GM18517 (cell line): Measurements from ENCODE around the gene ATP10A.

ENCODE experiments used
- ATAC-seq: cut with Tn5 transposase; IDR thresholded peaks from one replicate; pipeline ENCODE4 v1.9.1; 2021; ENCODE audit warnings: mild to moderate bottlenecking, moderate library complexity; ENCODE audit not compliant: unreplicated experiment

The ATP10A gene

DNA sequence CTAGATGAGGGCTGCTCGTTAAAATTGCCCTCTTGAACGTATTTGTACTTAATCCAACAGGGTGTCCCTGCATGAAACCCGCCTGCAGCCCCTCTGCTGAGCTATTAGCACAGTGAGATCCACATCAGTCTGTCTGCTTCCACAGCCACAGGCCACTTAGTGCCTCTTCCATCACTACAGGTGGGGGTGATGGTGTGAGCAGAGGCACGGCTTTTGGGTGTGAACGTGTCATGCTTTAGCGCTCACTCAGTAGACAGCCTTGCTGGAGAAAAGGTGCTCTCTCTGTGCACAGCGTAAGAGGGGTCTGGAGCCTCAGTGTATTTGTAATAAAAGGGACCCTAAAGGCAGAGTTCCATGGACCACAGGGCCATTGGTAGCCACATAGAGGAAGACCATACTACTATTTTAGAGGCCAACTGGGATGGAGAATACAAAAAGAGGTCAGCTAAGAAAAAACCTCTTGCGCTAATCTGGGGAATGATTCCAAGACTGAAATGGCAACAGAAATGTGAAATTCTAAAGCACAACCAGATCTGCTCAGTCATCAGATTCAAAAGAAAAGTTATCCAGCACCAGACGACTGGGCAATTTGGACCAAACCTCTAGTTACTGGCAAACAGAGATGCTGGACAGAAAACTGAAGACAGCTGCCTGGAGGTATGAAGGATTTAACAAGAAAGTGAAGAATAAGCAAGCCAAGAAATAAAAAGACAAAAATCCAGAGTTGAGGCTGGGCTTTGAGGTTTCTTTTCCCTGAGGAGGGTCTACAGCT, 120.2 kb downstream of the ATP10A start:
- ATAC-seq = no peak

DNA sequence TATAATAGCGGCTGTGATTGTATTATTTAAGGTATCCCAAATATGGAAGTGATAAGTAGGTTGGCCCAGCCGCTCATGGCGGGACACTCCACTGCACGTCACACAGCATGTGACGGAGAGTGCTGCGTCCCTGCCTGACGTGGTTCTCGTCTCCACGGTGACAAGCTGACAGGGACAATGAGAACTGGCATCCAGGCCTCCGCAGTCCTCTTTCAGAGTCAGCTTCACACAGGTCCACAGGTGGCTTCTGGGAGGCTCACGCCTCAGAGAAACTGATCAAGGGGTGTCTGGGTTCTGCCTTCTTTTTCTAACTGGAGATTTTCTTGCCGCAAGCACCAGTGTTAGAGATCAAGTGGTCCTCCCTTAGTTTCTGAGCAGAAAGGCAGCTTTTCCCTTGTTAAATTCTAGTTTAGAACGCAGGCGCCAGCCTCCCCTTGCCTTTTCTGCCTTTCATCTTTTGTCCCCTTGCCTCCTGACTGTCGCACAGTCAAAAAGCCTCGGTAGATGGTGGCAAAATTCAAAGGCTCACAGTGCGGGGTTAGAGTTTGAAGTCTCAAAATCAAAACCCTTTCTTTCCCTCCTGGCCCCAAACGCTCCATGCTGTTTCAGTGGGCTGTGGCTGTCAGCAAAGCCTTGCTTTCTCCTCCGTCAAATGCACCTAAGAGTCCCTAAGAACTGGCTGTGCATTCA, 120.9 kb downstream of the ATP10A start:
- no peak for ATAC-seq

DNA sequence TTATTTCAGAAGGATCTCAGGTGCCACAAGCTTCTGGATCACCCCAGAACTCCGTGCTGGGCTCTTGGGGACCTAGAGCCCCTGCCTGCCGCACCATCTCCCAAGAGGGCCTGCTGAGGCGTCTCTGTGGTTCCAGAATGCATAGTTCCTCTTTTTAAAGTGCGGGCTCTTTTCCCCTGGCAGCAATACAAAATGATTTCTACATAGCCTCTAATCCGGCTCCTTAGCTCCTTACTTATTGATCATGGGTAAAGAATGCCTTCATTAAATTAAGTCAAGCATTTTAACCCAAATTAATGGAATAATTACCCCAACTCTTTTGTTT, 121.9 kb downstream of the ATP10A start:
- ATAC-seq = no peak

DNA sequence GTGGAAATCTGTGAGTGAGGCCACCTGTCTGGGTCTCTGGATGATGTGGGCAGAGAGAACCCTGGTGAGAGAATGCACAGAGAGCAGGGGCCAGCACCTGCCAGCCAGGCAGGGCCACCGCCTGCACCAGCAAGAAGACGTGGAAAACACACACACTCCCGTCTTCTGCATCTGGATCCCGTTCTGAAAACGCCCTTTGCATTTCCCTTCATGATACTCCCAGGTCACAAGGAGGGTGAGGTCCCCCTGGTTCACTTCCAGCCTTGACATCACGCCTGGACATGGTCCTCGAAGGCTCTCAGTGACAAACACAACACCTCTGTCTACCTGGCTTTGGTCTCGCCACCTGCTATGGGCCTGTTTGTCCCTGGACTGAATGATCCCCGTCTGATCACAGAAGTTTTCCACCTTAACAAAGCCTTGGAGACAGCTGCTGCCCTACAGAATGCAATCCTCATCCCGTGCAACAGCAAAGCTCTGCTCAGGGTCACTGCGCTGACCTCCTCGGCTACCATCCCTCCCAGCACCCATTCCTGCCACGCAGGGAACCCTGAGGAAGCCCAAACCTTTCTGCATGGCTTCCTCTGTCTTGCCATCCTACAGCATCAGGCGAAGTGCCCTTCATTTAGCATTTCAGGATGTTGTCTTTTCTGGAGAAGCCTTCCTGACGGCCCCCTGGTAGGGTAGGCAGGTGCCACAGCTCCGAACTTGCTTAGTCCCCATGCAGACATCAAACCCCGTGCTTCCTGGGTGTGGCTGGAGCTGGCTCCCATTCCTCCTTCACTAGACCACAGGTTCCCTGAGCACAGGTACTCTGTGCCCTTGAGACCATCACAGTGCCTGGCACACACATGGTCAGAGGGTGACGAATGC, 122.5 kb downstream of the ATP10A start:
- no peak for ATAC-seq

DNA sequence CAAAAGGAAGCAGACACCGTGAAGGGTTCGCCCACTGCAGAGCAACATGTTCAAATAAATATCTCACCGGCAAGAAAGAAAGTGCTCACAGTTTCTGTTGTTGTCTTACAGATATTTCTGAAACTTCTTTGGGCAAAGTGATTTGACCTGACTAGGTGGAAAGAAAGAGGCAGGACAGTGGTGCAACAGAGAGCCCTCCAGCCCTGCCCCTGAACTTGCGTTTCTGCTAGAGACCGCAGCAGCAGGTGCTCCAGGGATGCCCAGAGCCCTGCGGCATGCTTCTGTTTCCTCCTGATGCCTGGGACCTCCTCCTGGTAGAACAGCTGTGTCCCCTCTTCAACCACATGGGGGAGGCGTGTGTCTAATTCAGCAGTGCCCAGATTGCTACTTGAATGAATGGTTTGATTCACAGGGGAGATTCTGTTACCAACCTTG, 123.4 kb downstream of the ATP10A start:
- ATAC-seq = peak; percentile 59

DNA sequence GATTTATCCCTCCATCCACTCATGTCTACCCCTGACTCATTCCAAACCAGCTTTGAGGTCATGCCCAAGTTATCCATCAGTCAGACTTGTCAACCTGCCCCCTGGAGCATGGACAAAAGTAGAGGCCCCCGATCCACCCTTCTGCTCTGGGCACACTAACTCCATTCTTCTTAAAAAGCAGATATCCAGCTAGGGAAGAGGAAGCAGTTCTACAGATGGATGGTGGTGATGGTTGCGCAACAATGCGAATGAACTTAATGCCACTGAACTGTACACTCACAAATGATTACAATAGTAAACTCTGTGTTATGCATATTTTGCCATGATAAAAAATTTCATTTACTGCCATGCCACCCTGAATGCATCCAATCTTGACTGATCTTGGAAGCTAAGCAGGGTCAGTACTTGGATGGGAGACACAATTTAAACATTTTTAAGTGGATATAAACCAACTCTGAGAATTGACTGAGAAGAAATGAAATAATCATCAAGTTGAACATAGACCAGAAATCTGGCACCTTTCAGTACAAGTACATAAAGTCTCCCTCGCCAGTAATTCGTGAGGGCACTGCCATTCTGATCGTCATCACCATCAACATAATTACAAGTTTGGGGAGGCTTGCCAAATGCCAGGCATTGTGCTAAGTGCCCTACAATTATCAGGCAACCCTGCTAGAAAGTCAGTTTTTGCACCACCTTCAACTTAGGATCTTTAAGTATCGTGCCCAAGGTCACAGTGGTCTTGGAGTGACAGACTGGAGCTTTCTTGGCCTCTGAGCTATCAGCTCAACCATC, 124.8 kb downstream of the ATP10A start:
- ATAC-seq = no peak

DNA sequence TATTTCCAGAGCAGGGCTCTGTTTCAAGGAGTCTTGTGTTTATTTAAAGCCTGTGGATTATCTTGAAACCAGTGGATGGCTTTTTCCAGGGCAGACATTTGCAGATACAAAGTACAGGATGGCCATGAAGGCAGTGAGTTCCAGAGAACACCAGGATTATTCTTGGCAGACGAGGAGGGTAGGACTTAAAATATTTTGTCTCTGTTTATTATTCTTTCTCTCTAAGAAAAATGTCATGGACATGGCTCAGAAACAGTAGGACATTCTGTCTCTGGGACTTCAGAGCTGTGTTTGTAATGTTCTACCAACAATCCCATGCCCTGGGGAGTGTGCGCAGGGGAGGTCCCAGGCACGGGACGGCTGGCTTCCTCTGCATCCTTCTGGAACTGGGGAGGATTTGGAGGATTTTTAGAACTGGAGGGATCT, 125.9 kb downstream of the ATP10A start:
- ATAC-seq = no peak

DNA sequence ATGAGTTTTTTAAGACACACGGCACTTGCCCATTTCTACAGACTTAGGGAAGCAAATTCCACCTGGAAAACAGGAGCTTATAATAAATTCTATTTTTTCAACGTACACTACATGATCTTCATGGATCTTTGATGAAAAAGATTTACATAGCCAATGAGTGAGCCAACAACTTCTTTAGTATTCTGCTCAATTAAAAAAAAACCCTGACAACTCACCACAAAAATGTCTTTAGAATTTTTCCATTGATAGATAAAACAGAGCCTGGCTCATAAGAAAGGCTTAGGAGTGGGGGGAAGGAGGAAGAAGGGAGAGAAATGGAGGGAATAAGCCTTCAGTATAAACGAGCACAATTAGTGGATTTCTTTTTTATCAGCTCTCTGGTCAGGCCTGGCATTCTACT, 126.7 kb downstream of the ATP10A start:
- no peak for ATAC-seq

DNA sequence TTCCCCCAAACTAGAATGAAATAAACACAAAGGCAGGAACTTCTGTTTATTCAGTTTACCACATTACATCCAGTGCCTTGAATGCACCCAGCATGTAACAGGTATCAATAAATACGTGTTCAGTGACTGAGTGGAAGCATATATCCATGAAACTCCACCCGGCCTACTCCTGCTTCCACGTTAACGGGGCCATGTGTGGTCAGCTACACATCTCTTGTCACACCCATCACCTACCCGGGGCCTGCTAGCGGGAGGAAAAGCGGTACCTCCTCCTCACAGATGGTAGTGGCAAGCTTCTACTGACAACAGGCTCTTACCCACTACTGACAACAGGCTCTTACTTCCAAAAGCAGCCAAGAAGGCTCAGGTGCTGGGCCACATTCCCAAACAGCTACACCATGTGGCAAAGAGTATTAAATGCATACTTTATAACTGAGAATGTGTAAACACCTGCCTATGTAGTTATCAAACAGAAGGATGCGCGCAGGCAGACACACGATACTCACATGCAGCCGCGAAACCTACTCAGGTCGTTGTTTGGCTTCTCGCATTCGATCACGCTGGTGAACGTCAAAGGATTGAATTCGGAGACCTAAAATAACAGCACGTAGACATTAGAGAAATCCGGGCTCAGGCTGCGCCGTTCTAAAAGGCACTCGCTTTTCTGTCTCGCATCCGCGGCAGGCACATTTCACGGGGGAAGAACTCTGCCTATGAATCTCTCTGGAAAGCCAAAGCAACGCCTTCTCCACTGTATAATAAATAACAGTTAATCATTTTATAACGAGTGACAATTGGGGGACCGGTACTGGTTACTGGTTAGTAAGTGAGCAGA, 127.4 kb downstream of the ATP10A start:
- ATAC-seq = no peak

DNA sequence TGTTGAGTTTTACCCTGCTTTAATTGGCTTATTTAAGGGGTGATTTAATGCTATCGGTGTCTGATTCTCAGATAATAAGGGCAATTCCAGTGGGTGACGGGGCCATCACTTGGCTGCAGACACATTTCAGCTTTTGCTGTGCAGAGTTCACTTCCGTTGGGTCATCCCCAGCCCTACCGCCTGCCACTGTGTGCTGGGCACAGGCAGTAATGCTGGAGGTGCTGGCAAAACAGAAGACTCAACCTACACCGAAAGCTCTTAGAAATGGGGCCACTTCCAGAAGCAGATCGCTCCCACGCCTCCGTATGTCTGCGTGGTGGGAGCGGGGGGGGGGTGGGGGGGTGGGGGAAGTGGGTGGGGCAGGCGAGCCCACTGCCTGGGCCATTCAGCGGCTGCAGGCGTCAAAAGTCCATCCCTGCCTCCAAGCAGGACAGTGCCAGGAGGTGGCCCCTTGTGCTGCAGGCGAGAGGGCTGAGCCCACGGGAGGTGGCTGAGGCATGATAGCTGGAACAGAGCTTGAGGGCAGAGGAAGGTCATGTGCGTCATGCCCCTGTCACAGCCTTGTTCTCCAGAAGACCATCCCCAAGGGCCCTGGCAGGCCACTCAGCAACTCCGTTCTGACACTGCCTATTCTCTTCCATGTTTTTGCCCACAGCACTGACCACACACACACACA, 128.3 kb downstream of the ATP10A start:
- no peak for ATAC-seq

DNA sequence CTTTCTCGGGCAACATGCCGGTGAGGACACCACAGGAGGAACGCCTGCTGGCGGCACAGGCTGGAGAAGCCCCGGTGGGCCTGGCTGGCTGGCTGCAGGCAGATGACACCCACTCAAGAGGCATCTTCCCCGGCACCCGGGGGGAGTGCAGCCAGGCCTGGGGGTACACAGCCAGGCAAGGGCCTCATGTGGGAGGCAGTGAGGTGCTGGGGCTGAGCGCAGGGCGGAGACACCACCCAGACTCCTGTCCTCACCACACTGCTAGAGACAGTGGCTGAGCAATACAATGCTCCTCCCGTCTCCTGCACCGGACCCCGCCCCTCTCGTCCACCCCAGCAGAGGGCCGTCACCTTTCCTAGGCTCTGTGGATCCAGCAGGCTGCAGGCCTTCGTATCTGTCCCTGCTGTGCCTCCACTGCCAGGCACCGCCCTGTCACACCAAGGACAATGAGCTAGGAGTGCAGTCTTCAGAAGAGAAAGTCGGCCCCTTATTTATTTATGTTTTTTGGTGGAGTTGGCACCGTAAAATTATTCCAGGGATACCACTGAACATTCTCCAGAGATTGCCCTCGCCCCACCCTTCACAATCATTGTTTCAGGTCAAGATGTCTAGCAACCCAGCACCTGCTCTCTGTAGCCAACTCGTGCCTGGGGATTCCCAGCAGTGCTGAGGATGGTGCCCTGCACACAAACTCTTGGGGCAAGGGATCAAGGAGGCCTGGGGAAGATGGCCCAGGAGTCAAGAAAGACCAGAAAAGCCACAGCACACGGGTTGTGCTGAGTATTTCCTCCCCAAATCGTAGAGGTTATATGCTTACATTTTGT, 129.1 kb downstream of the ATP10A start:
- ATAC-seq = no peak

DNA sequence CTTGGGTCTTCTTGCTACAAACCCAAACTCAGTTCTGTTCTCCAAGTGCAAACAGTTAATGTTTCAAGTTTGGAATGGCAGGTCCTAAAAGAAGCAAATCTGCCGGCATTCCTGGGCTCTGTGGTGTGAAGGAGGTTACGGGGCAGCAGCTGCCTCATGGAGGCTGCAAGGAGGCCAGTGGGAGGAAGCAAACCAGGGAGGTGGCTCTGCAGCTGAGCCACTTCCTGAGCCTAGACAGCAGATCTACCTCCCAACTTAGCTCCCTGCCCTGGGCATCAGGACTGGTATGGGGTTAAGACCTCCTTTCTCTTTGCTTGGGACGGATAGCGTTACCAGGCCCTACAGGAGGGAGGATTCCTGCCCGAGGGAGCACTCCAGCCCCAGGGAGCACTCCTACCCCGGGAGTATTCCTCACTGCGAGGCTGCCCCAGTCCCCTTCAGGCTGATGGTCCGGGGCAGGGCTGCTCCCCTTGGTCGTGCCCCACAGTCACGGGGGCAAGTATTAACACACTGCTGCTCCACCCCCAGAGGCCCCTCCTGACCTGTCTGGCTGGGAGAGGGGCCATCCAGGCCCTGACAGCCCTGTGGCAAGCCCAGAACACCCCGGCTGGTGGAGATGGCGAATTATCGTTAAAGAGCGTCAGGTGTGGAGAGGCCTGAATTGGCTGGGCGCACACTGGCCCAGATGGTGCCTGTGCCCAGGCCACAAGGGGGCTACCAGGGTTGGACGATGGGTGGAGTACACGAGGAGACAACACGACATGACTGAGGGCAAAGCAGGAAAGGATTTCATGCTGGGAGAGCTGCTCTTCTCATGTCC, 129.9 kb downstream of the ATP10A start:
- no peak for ATAC-seq

DNA sequence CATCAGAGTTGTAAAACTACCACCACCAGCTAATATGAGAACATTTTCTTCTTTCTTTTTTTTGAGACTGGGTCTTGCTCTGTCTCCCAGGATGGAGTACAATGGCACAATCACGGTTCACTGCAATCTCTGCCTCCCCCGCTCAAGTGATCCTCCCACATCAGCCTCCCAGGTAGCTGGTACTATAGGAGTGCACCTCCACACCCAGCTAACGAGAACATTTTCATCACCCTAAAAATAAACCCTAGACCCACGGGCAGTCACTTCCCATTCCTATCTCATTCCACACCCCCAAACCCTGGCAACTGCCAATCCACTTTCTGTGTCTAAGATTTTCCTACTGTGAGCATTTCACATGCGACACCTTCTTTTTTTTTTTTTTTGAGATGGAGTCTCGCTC, 130.9 kb downstream of the ATP10A start:
- no peak for ATAC-seq

DNA sequence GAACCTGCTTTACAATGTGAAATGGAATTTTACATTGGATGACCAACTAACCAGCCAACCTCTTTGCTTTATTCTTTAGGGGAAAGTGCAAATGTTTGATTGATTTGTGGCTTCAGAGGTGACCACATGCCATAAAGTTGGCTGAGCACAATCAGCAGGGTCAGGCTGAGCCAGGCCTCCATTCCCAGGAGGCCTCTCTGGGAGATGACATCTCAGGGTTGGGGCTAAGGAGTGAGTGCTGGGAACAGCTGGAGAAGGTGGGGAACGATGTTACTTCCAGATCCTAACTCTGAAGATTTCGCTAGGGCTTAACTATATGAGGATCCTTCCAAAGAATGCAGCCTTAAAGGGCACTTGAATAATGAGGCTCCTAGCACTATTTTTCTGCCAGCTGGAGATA, 131.7 kb downstream of the ATP10A start:
- ATAC-seq = no peak

DNA sequence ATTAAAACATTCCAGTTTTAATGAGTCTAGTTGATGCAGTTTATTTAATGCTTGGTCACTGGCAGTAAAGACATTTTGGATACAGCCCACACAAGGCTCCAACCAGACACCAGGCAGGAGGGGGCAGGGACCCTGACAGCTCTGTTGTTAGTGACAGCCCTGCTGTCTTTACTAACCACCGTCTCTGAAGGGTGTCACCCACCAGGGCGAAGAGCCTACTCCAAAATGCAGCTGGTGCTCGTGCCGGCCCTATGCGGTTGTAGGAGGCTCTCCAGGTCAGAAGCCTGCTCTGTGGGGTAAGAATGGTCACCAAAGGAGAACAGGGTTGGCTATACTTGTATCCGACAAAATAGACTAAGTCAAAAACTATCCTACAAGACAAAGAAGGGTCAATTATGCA, 132.2 kb downstream of the ATP10A start:
- no peak for ATAC-seq

DNA sequence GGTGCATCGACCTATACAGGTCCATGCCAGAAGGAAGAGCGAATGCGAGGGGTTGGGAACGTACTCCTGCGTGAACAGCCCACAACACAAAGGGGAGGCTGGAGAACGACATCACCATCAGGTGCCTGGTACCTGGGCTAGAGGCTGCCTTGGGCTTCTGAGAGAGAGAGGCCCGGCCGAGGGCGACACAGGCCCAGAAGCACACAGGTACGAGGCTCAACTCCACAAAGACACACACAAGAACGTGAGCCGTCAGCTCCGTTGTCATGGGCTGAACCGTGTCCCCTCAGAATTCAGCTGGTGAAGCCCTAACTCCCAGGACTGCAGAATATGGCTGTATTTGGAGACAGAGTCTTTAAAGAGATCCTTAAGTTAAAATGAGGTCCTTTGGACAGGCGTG, 134.3 kb downstream of the ATP10A start:
- no peak for ATAC-seq

DNA sequence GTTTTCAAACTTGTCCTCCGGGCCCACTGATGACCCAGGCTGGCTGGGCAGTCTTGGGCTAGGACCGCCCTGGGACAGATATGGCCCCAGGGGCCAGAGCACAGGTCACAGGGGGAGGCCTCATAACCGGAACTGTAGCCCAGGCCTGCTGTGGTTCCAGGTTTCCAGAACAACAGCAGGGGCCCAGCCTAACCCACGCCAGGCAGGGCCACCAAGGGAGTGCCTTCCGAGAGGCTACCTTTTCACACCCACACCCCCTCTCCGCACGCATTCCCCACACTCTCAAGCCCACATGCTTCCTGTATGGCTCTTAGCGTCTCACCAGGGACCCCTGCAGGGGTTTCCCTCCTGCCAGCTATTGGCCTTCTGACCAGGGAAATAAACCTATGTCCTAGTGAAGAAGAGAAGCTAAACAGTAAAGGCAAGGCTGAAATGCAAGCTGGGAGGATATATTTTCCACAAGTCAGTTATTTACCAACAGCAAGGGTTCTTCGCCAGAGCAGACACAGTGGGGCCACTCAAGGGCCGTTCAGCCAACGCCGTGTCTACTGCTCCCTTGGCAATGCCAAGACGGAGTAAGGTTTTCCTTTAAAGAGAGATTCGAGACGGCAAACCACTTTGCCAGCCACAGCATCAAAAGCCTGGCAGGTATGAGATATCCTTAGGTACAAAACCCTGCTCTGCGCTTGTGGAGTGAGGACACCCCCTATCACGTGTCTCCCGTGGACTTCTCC, 135.1 kb downstream of the ATP10A start:
- no peak for ATAC-seq
